Endothelial cell of umbilical vein (primary cell): ENCODE measurements around the gene HDAC4. TPM values are rescaled to one million over a fixed set of nuclear protein-coding genes. Genes with fewer than 3 reads are reported as not detected.

Source experiments
- BruUV-seq: library from RNA; stranded (reverse); fragments of 400-500 nt; replicated peaks from 2 replicates; lab custom pipeline; 2021; lab: Mats Ljungman, UMichigan
- CTCF ChIA-PET: fragments of 300-600, 350-600 bp; sonication (Branson Sonifier 250); formaldehyde crosslinking; loops from one replicate; lab custom pipeline; 2021; ENCODE audit warnings: antibody characterized with exemption, inconsistent platforms; lab: Charles Lee
- POLR2A ChIA-PET: fragments of 300-600, 350-600 bp; sonication (Branson Sonifier 250); formaldehyde crosslinking; loops from one replicate; lab custom pipeline; 2021; ENCODE audit warnings: antibody characterized with exemption, inconsistent platforms; lab: Charles Lee
- DNase-seq: peaks from one replicate; pipeline ENCODE4 v3.0.0-alpha.2; 2011; ENCODE audit warnings: low read depth, low spot score
- FAIRE-seq: peaks from 2 replicates; lab custom pipeline; 2011; peaks lifted over from hg19 to GRCh38; lab: Jason Lieb, UNC
- H2AFZ ChIP-seq: 2 replicates; pipeline ENCODE4 v1.6.0; 2012; ENCODE audit warnings: low read depth, low read length, control low read depth, inconsistent platforms
- H3K27ac ChIP-seq: 2 replicates; pipeline ENCODE4 v1.5.1; 2011; ENCODE audit warnings: low read depth, mild to moderate bottlenecking, control low read depth, low read length, moderate library complexity; ENCODE audit not compliant: insufficient read depth
- H3K27me3 ChIP-seq, 2 experiments: 2 replicates each; pipeline versions ENCODE4 v1.6.0 to v1.6.1; 2011; ENCODE audit warnings: low read length in 2 of 2, mixed read lengths in 1 of 2; ENCODE audit not compliant: control insufficient read depth in 2 of 2, insufficient read depth in 2 of 2
- H3K36me3 ChIP-seq, 2 experiments: 2 replicates in 1 of 2; 3 replicates in 1 of 2; pipeline ENCODE4 v1.5.1; 2011; ENCODE audit warnings: low read length in 2 of 2, mild to moderate bottlenecking in 1 of 2, moderate library complexity in 1 of 2; ENCODE audit not compliant: control insufficient read depth in 2 of 2, insufficient read depth in 2 of 2; ENCODE audit errors: extremely low read depth in 1 of 2
- H3K4me1 ChIP-seq: 3 replicates; pipeline ENCODE4 v1.5.1; 2011; ENCODE audit warnings: mild to moderate bottlenecking, low read length; ENCODE audit not compliant: control insufficient read depth, insufficient read depth; ENCODE audit errors: extremely low read depth
- H3K4me2 ChIP-seq: 2 replicates; pipeline ENCODE4 v1.6.1; 2011; ENCODE audit warnings: low read length, control low read depth, mixed read lengths; ENCODE audit not compliant: insufficient read depth
- H3K4me3 ChIP-seq, 3 experiments: fragments of 200-600 bp in 1 of 3; sonication (generic), shearing (Covaris generic) in 1 of 3; replicated peaks in 1 of 3; 2 replicates each; pipeline ENCODE4 v1.5.1; 2011 to 2016; ENCODE audit warnings: control low read depth in 3 of 3, low read length in 3 of 3, mild to moderate bottlenecking in 2 of 3, inconsistent platforms in 1 of 3, low read depth in 1 of 3, moderate library complexity in 1 of 3; ENCODE audit not compliant: insufficient read depth in 1 of 3
- H3K79me2 ChIP-seq: 2 replicates; pipeline ENCODE4 v1.6.0; 2012; ENCODE audit warnings: low read length, inconsistent platforms; ENCODE audit not compliant: control insufficient read depth, insufficient read depth
- H3K9ac ChIP-seq: replicated peaks from 2 replicates; pipeline ENCODE3; 2011; ENCODE audit warnings: low read length, control low read depth; ENCODE audit not compliant: insufficient read depth; ENCODE audit errors: extremely low read depth
- H3K9me1 ChIP-seq: replicated peaks from 3 replicates; pipeline ENCODE4 v1.6.0; 2011; ENCODE audit warnings: mild to moderate bottlenecking, low read length; ENCODE audit not compliant: control insufficient read depth, insufficient read depth; ENCODE audit errors: extremely low read depth
- H3K9me3 ChIP-seq: replicated peaks from 2 replicates; pipeline ENCODE4 v1.5.1; 2012; ENCODE audit warnings: low read length, inconsistent platforms; ENCODE audit not compliant: control insufficient read depth, insufficient read depth
- H4K20me1 ChIP-seq: replicated peaks from 2 replicates; pipeline ENCODE3; 2011; ENCODE audit warnings: mild to moderate bottlenecking, low read length; ENCODE audit not compliant: control insufficient read depth, insufficient read depth; ENCODE audit errors: extremely low read depth
- EZH2 ChIP-seq: IDR thresholded peaks from 2 replicates; pipeline ENCODE4 v1.6.1; 2012; ENCODE audit warnings: borderline replicate concordance, low read depth, mild to moderate bottlenecking, moderate library complexity, low read length, inconsistent platforms; ENCODE audit not compliant: severe bottlenecking
- FOS ChIP-seq: IDR thresholded peaks from 2 replicates; pipeline ENCODE4 v1.6.1; 2011; ENCODE audit warnings: mild to moderate bottlenecking, low read length, moderate library complexity, borderline replicate concordance; ENCODE audit not compliant: insufficient read depth
- GATA2 ChIP-seq: IDR thresholded peaks from 2 replicates; pipeline ENCODE4 v1.7.0; 2011; ENCODE audit warnings: low read depth, mild to moderate bottlenecking, moderate library complexity, mixed read lengths, low read length; ENCODE audit not compliant: insufficient read length, insufficient read depth
- JUN ChIP-seq: IDR thresholded peaks from 2 replicates; pipeline ENCODE4 v1.6.1; 2011; ENCODE audit warnings: borderline replicate concordance, low read depth; ENCODE audit not compliant: insufficient read length, insufficient read depth
- MYC ChIP-seq: IDR thresholded peaks from one replicate; pipeline ENCODE4 v1.6.1; 2011; ENCODE audit warnings: mild to moderate bottlenecking, low read depth, low read length
- POLR2A ChIP-seq: IDR thresholded peaks from 2 replicates; pipeline ENCODE4 v1.6.1; 2012; ENCODE audit warnings: low read depth, mild to moderate bottlenecking, control low read depth, low read length
- POLR2AphosphoS5 ChIP-seq: IDR thresholded peaks from 2 replicates; pipeline ENCODE4 v1.6.1; 2012; ENCODE audit warnings: low read depth, mild to moderate bottlenecking, control low read depth, low read length, moderate library complexity; ENCODE audit not compliant: insufficient read depth
- dilution Hi-C: fragments of 300-500 bp; cut with MboI; formaldehyde crosslinking; loops from one replicate; pipeline ENCODE4 v1.15.0; 2019; ENCODE audit warnings: low sequenced_read_pairs; ENCODE audit not compliant: extremely low pct_ligation_motif_present
- intact Hi-C: fragments of 100-400 bp; cut with micrococcal nuclease; formaldehyde crosslinking; loops from one replicate; pipeline ENCODE4 v1.10.0; 2022
- polyA plus RNA-seq, 4 experiments: library from polyadenylated mRNA; depleted of rRNA in 3 of 4; stranded (reverse) in 3 of 4; unstranded in 1 of 4; fragments of >200 nt; gene quantifications; 2 replicates each; pipeline versions ENCODE4 v1.2.1 to v1.2.3, GENCODE V29; 2011 to 2012; ENCODE audit warnings: missing spikeins in 1 of 4
- total RNA-seq: library from RNA; stranded (reverse); gene quantifications from 2 replicates; pipeline ENCODE4 v1.2.3, GENCODE V29; 2021
- TF ChIP-seq, protein P1 (sequence below), 2 donors: IDR thresholded peaks; 1 replicate in 1 of 2; 2 replicates in 1 of 2; pipeline ENCODE4 v1.5.1; 2011; ENCODE audit warnings: low read length in 2 of 2, mild to moderate bottlenecking in 2 of 2, moderate library complexity in 2 of 2, control low read depth in 1 of 2, inconsistent platforms in 1 of 2, low read depth in 1 of 2; ENCODE audit not compliant: insufficient read depth in 1 of 2; ENCODE audit errors: extremely low read depth in 1 of 2
- TF ChIP-seq, protein P2 (sequence below): IDR thresholded peaks from 2 replicates; pipeline ENCODE4 v1.6.1; 2011; ENCODE audit not compliant: insufficient read depth, insufficient read length

The HDAC4 gene
- total and polyA plus RNA-seq, 2 donors (not counting 3 experiments of a cell fraction or from before 2014, with no cell fraction given): 13.4 to 33.0 TPM

DNA sequence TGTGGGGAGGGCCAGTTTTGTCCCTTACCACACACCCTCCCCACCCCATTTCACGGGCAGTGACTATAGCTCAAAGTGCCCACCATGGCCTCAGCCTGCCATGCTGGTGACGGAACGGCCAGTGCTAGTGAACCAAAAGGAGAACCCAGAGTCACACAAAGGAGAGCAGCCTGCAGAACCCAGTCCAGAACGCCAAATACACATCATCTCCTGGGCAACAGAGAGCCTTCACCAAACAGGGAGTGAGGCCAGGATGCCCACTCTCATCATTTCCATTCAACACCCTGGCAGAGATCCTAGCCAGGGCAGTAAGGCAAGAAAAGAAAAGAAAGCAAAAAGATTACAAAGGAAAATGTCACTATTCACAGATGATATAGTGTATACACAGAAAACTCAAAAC lies 38.3 kb downstream of the HDAC4 start:
- dilution Hi-C loops (no loop called here), intact Hi-C loops (no loop called here)
- no peak overlapping the region for H2AFZ ChIP-seq
- H3K9me3 ChIP-seq: no peaks in the 10 kb centered on the region
- no peaks in the 10 kb centered on the region for H3K9me1 ChIP-seq
- H3K4me3 ChIP-seq: no peak overlapping the region
- ChIA-PET POLR2A (no interaction called here), CTCF (no interaction called here)
- H3K79me2 ChIP-seq: no peaks in the 10 kb centered on the region
- no peaks in the 10 kb centered on the region for H3K36me3 ChIP-seq
- no TSS peak for BruUV-seq
- no peaks in the 10 kb centered on the region for H4K20me1 ChIP-seq
- no peak overlapping the region for H3K27ac ChIP-seq
- no peaks in the 10 kb centered on the region for H3K4me1 ChIP-seq
- no peak overlapping the region for H3K9ac ChIP-seq
- TF ChIP-seq MYC (no peak), POLR2A (no peak), POLR2AphosphoS5 (no peak), EZH2 (no peak), FOS (no peak), GATA2 (no peak)
- TF ChIP-seq, protein P1, sequence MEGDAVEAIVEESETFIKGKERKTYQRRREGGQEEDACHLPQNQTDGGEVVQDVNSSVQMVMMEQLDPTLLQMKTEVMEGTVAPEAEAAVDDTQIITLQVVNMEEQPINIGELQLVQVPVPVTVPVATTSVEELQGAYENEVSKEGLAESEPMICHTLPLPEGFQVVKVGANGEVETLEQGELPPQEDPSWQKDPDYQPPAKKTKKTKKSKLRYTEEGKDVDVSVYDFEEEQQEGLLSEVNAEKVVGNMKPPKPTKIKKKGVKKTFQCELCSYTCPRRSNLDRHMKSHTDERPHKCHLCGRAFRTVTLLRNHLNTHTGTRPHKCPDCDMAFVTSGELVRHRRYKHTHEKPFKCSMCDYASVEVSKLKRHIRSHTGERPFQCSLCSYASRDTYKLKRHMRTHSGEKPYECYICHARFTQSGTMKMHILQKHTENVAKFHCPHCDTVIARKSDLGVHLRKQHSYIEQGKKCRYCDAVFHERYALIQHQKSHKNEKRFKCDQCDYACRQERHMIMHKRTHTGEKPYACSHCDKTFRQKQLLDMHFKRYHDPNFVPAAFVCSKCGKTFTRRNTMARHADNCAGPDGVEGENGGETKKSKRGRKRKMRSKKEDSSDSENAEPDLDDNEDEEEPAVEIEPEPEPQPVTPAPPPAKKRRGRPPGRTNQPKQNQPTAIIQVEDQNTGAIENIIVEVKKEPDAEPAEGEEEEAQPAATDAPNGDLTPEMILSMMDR (IDR thresholded peaks at IDR 0.05; ENCODE audit: extremely low read depth in 1 of 2, insufficient read depth in 1 of 2, low read depth in 1 of 2, low read length in 2 of 2): no peak
- H3K4me2 ChIP-seq: no peak overlapping the region
- no peak for FAIRE-seq
- H3K27me3 ChIP-seq: no peaks in the 10 kb centered on the region
- no peak for DNase-seq

DNA sequence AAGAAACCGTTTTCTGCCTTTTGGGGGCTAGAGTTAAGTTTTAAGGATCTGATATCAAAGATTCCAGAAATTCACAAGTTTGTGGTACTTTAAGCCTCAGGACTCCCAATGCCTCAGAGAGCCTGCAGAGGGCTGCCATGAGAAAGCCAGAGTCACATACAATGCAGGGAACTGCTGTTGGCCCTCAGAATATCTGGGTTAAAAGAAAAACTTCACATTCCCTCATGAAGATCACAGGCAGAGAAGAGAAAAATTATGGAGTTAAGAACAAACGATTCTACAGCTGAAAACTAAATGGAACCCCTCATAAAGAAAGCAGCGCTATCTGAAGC lies 39.5 kb downstream of the HDAC4 start:
- Histone ChIP-seq H3K4me1 (no peaks in the 10 kb centered on the region), H3K9ac (no peak overlapping the region), H3K4me2 (no peak overlapping the region), H3K36me3 (no peaks in the 10 kb centered on the region), H3K27ac (no peak overlapping the region), H3K9me3 (no peaks in the 10 kb centered on the region), H4K20me1 (no peaks in the 10 kb centered on the region), H3K79me2 (no peaks in the 10 kb centered on the region), H3K9me1 (no peaks in the 10 kb centered on the region), H3K4me3 (no peak overlapping the region), H3K27me3 (no peaks in the 10 kb centered on the region), H2AFZ (no peak overlapping the region)
- no peak for DNase-seq
- dilution Hi-C loops: no loop called here
- no TSS peak for BruUV-seq
- POLR2A ChIA-PET: no interaction called here
- intact Hi-C loops: no loop called here
- CTCF ChIA-PET: no interaction called here
- TF ChIP-seq JUN (no peak), POLR2AphosphoS5 (no peak), EZH2 (no peak), GATA2 (no peak), POLR2A (no peak), FOS (no peak), MYC (no peak)
- TF ChIP-seq, protein P1 (IDR thresholded peaks at IDR 0.05; ENCODE audit: extremely low read depth in 1 of 2, insufficient read depth in 1 of 2, low read depth in 1 of 2, low read length in 2 of 2): no peak
- TF ChIP-seq, protein P2, sequence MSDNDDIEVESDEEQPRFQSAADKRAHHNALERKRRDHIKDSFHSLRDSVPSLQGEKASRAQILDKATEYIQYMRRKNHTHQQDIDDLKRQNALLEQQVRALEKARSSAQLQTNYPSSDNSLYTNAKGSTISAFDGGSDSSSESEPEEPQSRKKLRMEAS: no peak
- no peak for FAIRE-seq
